Osteoblast (primary cell): Measurements from ENCODE around the gene TIPRL. TPM values are rescaled to one million over a fixed set of nuclear protein-coding genes. Genes with fewer than 3 reads are reported as not detected.

ENCODE experiments used
- DNase-seq: peaks from one replicate; pipeline ENCODE4 v3.0.0; 2011; ENCODE audit warnings: low spot score, mixed read lengths; ENCODE audit not compliant: insufficient read length; ENCODE audit errors: missing footprints
- H2AFZ ChIP-seq: 2 replicates; pipeline ENCODE4 v1.6.0; 2011; ENCODE audit warnings: mild to moderate bottlenecking, low read length
- H3K27ac ChIP-seq: 2 replicates; pipeline ENCODE4 v1.5.1; 2011; ENCODE audit warnings: mild to moderate bottlenecking, low read depth, low read length, moderate library complexity
- H3K27me3 ChIP-seq: 2 replicates; pipeline ENCODE4 v1.6.0; 2012; ENCODE audit warnings: mild to moderate bottlenecking, control low read depth, inconsistent platforms, low read length, moderate library complexity; ENCODE audit not compliant: insufficient read depth
- H3K36me3 ChIP-seq: 2 replicates; pipeline ENCODE4 v1.5.1; 2011; ENCODE audit warnings: mild to moderate bottlenecking, low read length, control low read depth, moderate library complexity; ENCODE audit not compliant: insufficient read depth
- H3K4me1 ChIP-seq: 2 replicates; pipeline ENCODE4 v1.5.1; 2011; ENCODE audit warnings: mild to moderate bottlenecking, low read length, control low read depth, moderate library complexity; ENCODE audit not compliant: insufficient read depth
- H3K4me2 ChIP-seq: 2 replicates; pipeline ENCODE4 v1.6.0; 2011; ENCODE audit warnings: mild to moderate bottlenecking, low read length; ENCODE audit not compliant: insufficient read depth
- H3K4me3 ChIP-seq: fragments of 200-600 bp; sonication (generic); 3 replicates; pipeline ENCODE4 v1.5.1; 2012; ENCODE audit warnings: mild to moderate bottlenecking, low read length, inconsistent platforms; ENCODE audit not compliant: insufficient read depth
- H3K79me2 ChIP-seq: 2 replicates; pipeline ENCODE4 v1.6.0; 2012; ENCODE audit warnings: mild to moderate bottlenecking, low read length, control low read depth, inconsistent platforms; ENCODE audit not compliant: insufficient read depth
- H3K9me3 ChIP-seq: 2 replicates; pipeline ENCODE4 v1.5.1; 2011; ENCODE audit warnings: low read depth, low read length, control low read depth
- H4K20me1 ChIP-seq: 2 replicates; pipeline ENCODE4 v1.6.0; 2012; ENCODE audit warnings: mild to moderate bottlenecking, low read length, control low read depth; ENCODE audit not compliant: insufficient read depth
- CTCF ChIP-seq: IDR thresholded peaks from 2 replicates; pipeline ENCODE4 v1.5.1; 2011; ENCODE audit warnings: mild to moderate bottlenecking, low read depth, low read length, moderate library complexity; ENCODE audit errors: extremely low read depth
- total RNA-seq: library from RNA; depleted of rRNA; stranded (reverse); fragments of >200 nt; gene quantifications from 2 replicates; pipeline ENCODE4 v1.2.3, GENCODE V29; 2012

The TIPRL gene
- total RNA-seq, 1 donor: 30.8 TPM

GRCh38 chr1:168170564-168171508 is 7.9 kb upstream of the TIPRL start:
- Histone ChIP-seq H2AFZ (peak overlapping the region; percentile 13), H3K4me3 (no peak overlapping the region), H3K9me3 (no peaks in the 10 kb centered on the region), H3K4me1 (no peaks in the 10 kb centered on the region), H3K79me2 (no peaks in the 10 kb centered on the region), H3K4me2 (no peak overlapping the region), H3K36me3 (no peaks in the 10 kb centered on the region), H3K27ac (no peak overlapping the region), H3K27me3 (no peaks in the 10 kb centered on the region), H4K20me1 (no peaks in the 10 kb centered on the region)
- no peak for DNase-seq
- no peak for TF ChIP-seq CTCF

DNA sequence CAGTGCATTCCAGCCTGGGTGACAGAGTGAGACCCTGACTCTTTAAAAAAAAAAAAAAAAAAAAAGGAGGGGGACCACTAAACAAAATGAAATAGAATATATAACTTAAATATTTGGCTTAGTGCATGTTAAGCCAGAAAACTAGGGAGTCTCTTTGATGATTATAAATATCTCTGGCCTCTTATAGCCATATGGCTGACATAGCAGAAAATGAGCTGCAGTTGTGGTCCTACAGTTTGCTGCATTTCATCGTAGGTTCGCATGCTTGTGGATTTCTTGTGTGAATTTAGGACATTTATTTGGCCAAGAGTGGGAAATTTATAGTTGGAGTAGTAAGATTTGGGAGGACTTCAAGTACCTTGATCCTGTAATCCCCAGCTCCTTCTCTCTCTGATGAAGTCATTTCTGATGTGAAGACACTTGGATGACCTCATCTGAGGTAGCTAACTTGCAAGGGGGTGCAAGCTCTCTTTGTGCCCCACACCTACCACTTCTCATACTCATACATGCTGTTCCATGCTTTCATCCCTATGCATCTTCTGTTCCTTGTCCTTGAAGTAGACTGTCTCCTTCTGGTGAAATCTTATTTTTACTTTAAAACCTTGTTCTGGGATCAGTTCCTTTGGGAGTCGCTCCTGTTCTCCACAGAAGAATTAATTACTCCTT is 6.4 kb upstream of the TIPRL start:
- Histone ChIP-seq H3K36me3 (no peaks in the 10 kb centered on the region), H3K27ac (no peak overlapping the region), H3K4me2 (no peak overlapping the region), H3K9me3 (no peaks in the 10 kb centered on the region), H4K20me1 (no peaks in the 10 kb centered on the region), H3K27me3 (no peaks in the 10 kb centered on the region), H3K4me3 (no peak overlapping the region), H3K79me2 (no peaks in the 10 kb centered on the region), H2AFZ (no peak overlapping the region), H3K4me1 (no peaks in the 10 kb centered on the region)
- no peak for TF ChIP-seq CTCF
- no peak for DNase-seq

DNA sequence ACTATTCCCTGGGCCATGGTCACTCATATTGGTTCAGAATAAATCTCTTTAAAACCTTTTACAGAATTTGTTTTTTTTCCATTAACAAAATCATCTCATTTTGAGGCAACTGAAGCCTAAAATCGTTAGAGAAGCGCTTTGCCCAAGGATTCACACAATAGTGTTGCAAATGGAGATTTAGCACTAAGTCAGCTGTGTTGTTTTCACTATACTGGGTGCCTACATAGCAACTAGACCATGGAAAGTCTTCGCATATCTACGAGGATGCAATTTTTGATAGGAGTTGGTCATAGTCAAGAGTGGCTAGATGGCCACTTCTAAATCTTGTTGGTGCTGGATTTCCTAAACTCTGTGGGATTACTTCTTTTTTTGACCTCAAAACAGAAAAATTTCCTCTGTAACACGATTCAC is 530 bp upstream of the TIPRL start:
- H2AFZ ChIP-seq: peak overlapping the region; percentile 72
- H3K4me3 ChIP-seq: peak overlapping the region; percentile 90
- peaks cover 3% of the 10 kb centered on the region for H4K20me1 ChIP-seq
- TF ChIP-seq CTCF: no peak
- H3K27me3 ChIP-seq: no peaks in the 10 kb centered on the region
- peak overlapping the region; percentile 90 for H3K27ac ChIP-seq
- H3K79me2 ChIP-seq: peaks cover 32% of the 10 kb centered on the region
- no peaks in the 10 kb centered on the region for H3K36me3 ChIP-seq
- DNase-seq: no peak
- peak overlapping the region; percentile 93 for H3K4me2 ChIP-seq
- H3K4me1 ChIP-seq: peaks cover 5% of the 10 kb centered on the region
- H3K9me3 ChIP-seq: no peaks in the 10 kb centered on the region
